ENCODE data around the gene CYS1. TPM values are rescaled to one million over a fixed set of nuclear protein-coding genes. Genes with fewer than 3 reads are reported as not detected.

Gene CYS1
- total RNA-seq, 1 experiment from 2014 or later = not detected

DNA sequence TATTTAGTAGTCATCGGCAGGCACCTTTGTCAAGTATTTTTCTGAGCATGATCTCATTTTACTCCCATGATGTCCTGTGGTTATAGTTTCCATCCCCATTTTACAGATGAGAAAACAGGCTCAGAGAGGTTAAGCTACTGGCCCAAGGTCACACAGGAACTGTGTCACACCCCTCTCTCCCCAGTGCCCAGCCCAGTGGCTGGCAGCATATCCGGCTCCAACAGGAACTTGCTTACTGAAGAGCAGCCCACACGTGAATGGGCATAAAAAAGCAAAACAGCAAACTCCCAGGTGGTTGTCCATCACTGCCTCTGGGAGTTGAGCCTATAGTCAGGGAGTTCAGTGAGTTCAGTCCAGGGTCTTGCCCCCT is 45.2 kb downstream of the CYS1 start:
- BruUV-seq (replicated peaks) = no TSS peak
- ChIA-PET CTCF (interaction anchor here (0.6 to 4.2 kb wide), 5 partner anchors 12 to 62 kb away, joined by 3 to 18 read pairs (median 4); no protein-coding TSS in a partner anchor), POLR2A (interaction anchor here (0.5 to 1.0 kb wide), 3 partner anchors 16 to 631 kb away, joined by 3 read pairs; no protein-coding TSS in a partner anchor)
- TF ChIP-seq, protein P1, sequence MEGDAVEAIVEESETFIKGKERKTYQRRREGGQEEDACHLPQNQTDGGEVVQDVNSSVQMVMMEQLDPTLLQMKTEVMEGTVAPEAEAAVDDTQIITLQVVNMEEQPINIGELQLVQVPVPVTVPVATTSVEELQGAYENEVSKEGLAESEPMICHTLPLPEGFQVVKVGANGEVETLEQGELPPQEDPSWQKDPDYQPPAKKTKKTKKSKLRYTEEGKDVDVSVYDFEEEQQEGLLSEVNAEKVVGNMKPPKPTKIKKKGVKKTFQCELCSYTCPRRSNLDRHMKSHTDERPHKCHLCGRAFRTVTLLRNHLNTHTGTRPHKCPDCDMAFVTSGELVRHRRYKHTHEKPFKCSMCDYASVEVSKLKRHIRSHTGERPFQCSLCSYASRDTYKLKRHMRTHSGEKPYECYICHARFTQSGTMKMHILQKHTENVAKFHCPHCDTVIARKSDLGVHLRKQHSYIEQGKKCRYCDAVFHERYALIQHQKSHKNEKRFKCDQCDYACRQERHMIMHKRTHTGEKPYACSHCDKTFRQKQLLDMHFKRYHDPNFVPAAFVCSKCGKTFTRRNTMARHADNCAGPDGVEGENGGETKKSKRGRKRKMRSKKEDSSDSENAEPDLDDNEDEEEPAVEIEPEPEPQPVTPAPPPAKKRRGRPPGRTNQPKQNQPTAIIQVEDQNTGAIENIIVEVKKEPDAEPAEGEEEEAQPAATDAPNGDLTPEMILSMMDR (IDR thresholded peaks at IDR 0.05; ENCODE audit: unreplicated experiment) = no peak
- no peak for DNase-seq (ENCODE audit: unreplicated experiment)
- Mint-ChIP-seq H3K36me3 (ENCODE audit: insufficient read depth, unreplicated experiment) (no peaks in the 10 kb centered on the region), H3K4me1 (ENCODE audit: insufficient read depth, unreplicated experiment) (no peaks in the 10 kb centered on the region), H3K4me3 (ENCODE audit: unreplicated experiment) (no peak overlapping the region), H3K27me3 (ENCODE audit: insufficient read depth, unreplicated experiment) (no peaks in the 10 kb centered on the region), H3K9me3 (ENCODE audit: unreplicated experiment) (no peaks in the 10 kb centered on the region), H3K27ac (ENCODE audit: low read depth, unreplicated experiment) (no peak overlapping the region)
- intact Hi-C loops (cut with micrococcal nuclease) = no loop called here

DNA sequence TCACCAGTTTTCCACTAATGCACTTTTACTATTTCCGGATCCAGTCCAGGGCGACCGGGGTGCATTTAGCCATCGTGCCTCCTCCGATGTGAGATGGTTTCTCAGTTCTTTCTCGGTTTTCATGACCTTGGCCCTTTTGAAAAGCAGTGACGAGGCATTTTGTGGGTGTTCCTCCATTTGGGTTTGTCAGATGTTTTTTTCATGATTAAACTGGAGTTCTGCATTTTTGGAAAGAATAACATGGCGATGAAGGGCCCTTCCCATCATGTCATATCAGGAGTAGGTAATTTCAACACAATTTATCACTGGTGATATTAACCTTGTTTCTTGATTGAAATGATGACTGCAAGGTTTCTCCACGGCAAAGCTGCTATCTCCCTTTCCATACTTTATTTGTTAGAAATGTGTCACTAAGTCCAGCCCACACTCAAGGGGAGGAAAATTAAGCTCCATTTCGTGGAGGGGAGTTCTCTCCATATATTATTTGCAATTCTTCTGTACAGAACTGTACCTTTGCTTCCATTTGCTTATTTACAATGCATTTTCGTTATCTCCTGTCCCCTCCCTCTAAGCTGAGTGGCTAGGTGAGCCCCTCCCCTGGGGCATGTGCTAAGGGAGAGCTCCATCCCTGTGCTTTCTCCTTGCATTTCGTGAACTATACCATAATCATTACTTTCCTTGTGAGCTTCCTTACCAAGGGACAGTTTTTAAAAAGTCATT is 45.7 kb downstream of the CYS1 start:
- no peak overlapping the region for H3K4me3 Mint-ChIP-seq (ENCODE audit: unreplicated experiment)
- ChIA-PET POLR2A (interaction anchor here (0.5 to 1.0 kb wide), 2 partner anchors 15 to 632 kb away, joined by 3 read pairs; no protein-coding TSS in a partner anchor), CTCF (interaction anchor here (0.5 to 4.2 kb wide), 6 partner anchors 13 to 62 kb away, joined by 3 to 18 read pairs (median 3); no protein-coding TSS in a partner anchor)
- no peaks in the 10 kb centered on the region for H3K9me3 Mint-ChIP-seq (ENCODE audit: unreplicated experiment)
- intact Hi-C loops (cut with micrococcal nuclease) = no loop called here
- H3K4me1 Mint-ChIP-seq (ENCODE audit: insufficient read depth, unreplicated experiment) = no peaks in the 10 kb centered on the region
- TF ChIP-seq, protein P1 (IDR thresholded peaks at IDR 0.05; ENCODE audit: unreplicated experiment) = no peak
- DNase-seq (ENCODE audit: unreplicated experiment) = no peak
- no TSS peak for BruUV-seq (replicated peaks)
- no peak overlapping the region for H3K27ac Mint-ChIP-seq (ENCODE audit: low read depth, unreplicated experiment)
- H3K27me3 Mint-ChIP-seq (ENCODE audit: insufficient read depth, unreplicated experiment) = no peaks in the 10 kb centered on the region
- H3K36me3 Mint-ChIP-seq (ENCODE audit: insufficient read depth, unreplicated experiment) = no peaks in the 10 kb centered on the region

GRCh38 chr2:10033251-10034006 is 46.8 kb downstream of the CYS1 start:
- DNase-seq (ENCODE audit: unreplicated experiment) = no peak
- Mint-ChIP-seq H3K4me1 (ENCODE audit: insufficient read depth, unreplicated experiment) (no peaks in the 10 kb centered on the region), H3K27me3 (ENCODE audit: insufficient read depth, unreplicated experiment) (no peaks in the 10 kb centered on the region), H3K27ac (ENCODE audit: low read depth, unreplicated experiment) (no peak overlapping the region), H3K36me3 (ENCODE audit: insufficient read depth, unreplicated experiment) (no peaks in the 10 kb centered on the region), H3K9me3 (ENCODE audit: unreplicated experiment) (no peaks in the 10 kb centered on the region), H3K4me3 (ENCODE audit: unreplicated experiment) (no peak overlapping the region)
- BruUV-seq (replicated peaks) = no TSS peak
- POLR2A ChIA-PET = no interaction called here
- CTCF ChIA-PET = interaction anchor here (1.0 to 4.2 kb wide), 3 partner anchors 13 to 49 kb away, joined by 3 to 18 read pairs (median 3); no protein-coding TSS in a partner anchor
- TF ChIP-seq, protein P1 (IDR thresholded peaks at IDR 0.05; ENCODE audit: unreplicated experiment) = no peak
- intact Hi-C loops (cut with micrococcal nuclease) = no loop called here

- CTCF ChIA-PET = interaction anchor here (0.5 to 4.2 kb wide), 2 partner anchors 48 to 401 kb away, joined by 4 to 18 read pairs; no protein-coding TSS in a partner anchor
- Mint-ChIP-seq H3K4me1 (ENCODE audit: insufficient read depth, unreplicated experiment) (no peaks in the 10 kb centered on the region), H3K27ac (ENCODE audit: low read depth, unreplicated experiment) (no peak overlapping the region)
Measured at GRCh38 chr2:10032746-10033105, 47.5 kb downstream of the CYS1 start.

More at GRCh38 chr2:10032746-10033105, 47.5 kb downstream of the CYS1 start:
- H3K4me3 Mint-ChIP-seq (ENCODE audit: unreplicated experiment) = no peak overlapping the region
- POLR2A ChIA-PET = no interaction called here
- no peak for DNase-seq (ENCODE audit: unreplicated experiment)
- intact Hi-C loops (cut with micrococcal nuclease) = no loop called here
- TF ChIP-seq, protein P1 (IDR thresholded peaks at IDR 0.05; ENCODE audit: unreplicated experiment) = no peak
- BruUV-seq (replicated peaks) = no TSS peak
- H3K9me3 Mint-ChIP-seq (ENCODE audit: unreplicated experiment) = no peaks in the 10 kb centered on the region
- H3K36me3 Mint-ChIP-seq (ENCODE audit: insufficient read depth, unreplicated experiment) = no peaks in the 10 kb centered on the region
- H3K27me3 Mint-ChIP-seq (ENCODE audit: insufficient read depth, unreplicated experiment) = no peaks in the 10 kb centered on the region
